Endothelial cell of umbilical vein (primary cell): ENCODE results near the gene CDC42EP3. TPM values are rescaled to one million over a fixed set of nuclear protein-coding genes. Genes with fewer than 3 reads are reported as not detected.

ENCODE experiments used
- BruUV-seq: library from RNA; stranded (reverse); fragments of 400-500 nt; replicated peaks from 2 replicates; lab custom pipeline; 2021; lab: Mats Ljungman, UMichigan
- CTCF ChIA-PET: fragments of 300-600, 350-600 bp; sonication (Branson Sonifier 250); formaldehyde crosslinking; loops from one replicate; lab custom pipeline; 2021; ENCODE audit warnings: antibody characterized with exemption, inconsistent platforms; lab: Charles Lee
- POLR2A ChIA-PET: fragments of 300-600, 350-600 bp; sonication (Branson Sonifier 250); formaldehyde crosslinking; loops from one replicate; lab custom pipeline; 2021; ENCODE audit warnings: antibody characterized with exemption, inconsistent platforms; lab: Charles Lee
- DNase-seq: peaks from one replicate; pipeline ENCODE4 v3.0.0-alpha.2; 2011; ENCODE audit warnings: low read depth, low spot score
- FAIRE-seq: peaks from 2 replicates; lab custom pipeline; 2011; peaks lifted over from hg19 to GRCh38; lab: Jason Lieb, UNC
- H2AFZ ChIP-seq: 2 replicates; pipeline ENCODE4 v1.6.0; 2012; ENCODE audit warnings: low read depth, low read length, control low read depth, inconsistent platforms
- H3K27ac ChIP-seq: 2 replicates; pipeline ENCODE4 v1.5.1; 2011; ENCODE audit warnings: low read depth, mild to moderate bottlenecking, control low read depth, low read length, moderate library complexity; ENCODE audit not compliant: insufficient read depth
- H3K27me3 ChIP-seq, 2 experiments: 2 replicates each; pipeline versions ENCODE4 v1.6.0 to v1.6.1; 2011; ENCODE audit warnings: low read length in 2 of 2, mixed read lengths in 1 of 2; ENCODE audit not compliant: control insufficient read depth in 2 of 2, insufficient read depth in 2 of 2
- H3K36me3 ChIP-seq, 2 experiments: 2 replicates in 1 of 2; 3 replicates in 1 of 2; pipeline ENCODE4 v1.5.1; 2011; ENCODE audit warnings: low read length in 2 of 2, mild to moderate bottlenecking in 1 of 2, moderate library complexity in 1 of 2; ENCODE audit not compliant: control insufficient read depth in 2 of 2, insufficient read depth in 2 of 2; ENCODE audit errors: extremely low read depth in 1 of 2
- H3K4me1 ChIP-seq: 3 replicates; pipeline ENCODE4 v1.5.1; 2011; ENCODE audit warnings: mild to moderate bottlenecking, low read length; ENCODE audit not compliant: control insufficient read depth, insufficient read depth; ENCODE audit errors: extremely low read depth
- H3K4me2 ChIP-seq: 2 replicates; pipeline ENCODE4 v1.6.1; 2011; ENCODE audit warnings: low read length, control low read depth, mixed read lengths; ENCODE audit not compliant: insufficient read depth
- H3K4me3 ChIP-seq, 3 experiments: fragments of 200-600 bp in 1 of 3; sonication (generic), shearing (Covaris generic) in 1 of 3; replicated peaks in 1 of 3; 2 replicates each; pipeline ENCODE4 v1.5.1; 2011 to 2016; ENCODE audit warnings: control low read depth in 3 of 3, low read length in 3 of 3, mild to moderate bottlenecking in 2 of 3, inconsistent platforms in 1 of 3, low read depth in 1 of 3, moderate library complexity in 1 of 3; ENCODE audit not compliant: insufficient read depth in 1 of 3
- H3K79me2 ChIP-seq: 2 replicates; pipeline ENCODE4 v1.6.0; 2012; ENCODE audit warnings: low read length, inconsistent platforms; ENCODE audit not compliant: control insufficient read depth, insufficient read depth
- H3K9ac ChIP-seq: replicated peaks from 2 replicates; pipeline ENCODE3; 2011; ENCODE audit warnings: low read length, control low read depth; ENCODE audit not compliant: insufficient read depth; ENCODE audit errors: extremely low read depth
- H3K9me1 ChIP-seq: replicated peaks from 3 replicates; pipeline ENCODE4 v1.6.0; 2011; ENCODE audit warnings: mild to moderate bottlenecking, low read length; ENCODE audit not compliant: control insufficient read depth, insufficient read depth; ENCODE audit errors: extremely low read depth
- H3K9me3 ChIP-seq: replicated peaks from 2 replicates; pipeline ENCODE4 v1.5.1; 2012; ENCODE audit warnings: low read length, inconsistent platforms; ENCODE audit not compliant: control insufficient read depth, insufficient read depth
- H4K20me1 ChIP-seq: replicated peaks from 2 replicates; pipeline ENCODE3; 2011; ENCODE audit warnings: mild to moderate bottlenecking, low read length; ENCODE audit not compliant: control insufficient read depth, insufficient read depth; ENCODE audit errors: extremely low read depth
- CTCF ChIP-seq, 2 donors: IDR thresholded peaks; 1 replicate in 1 of 2; 2 replicates in 1 of 2; pipeline ENCODE4 v1.5.1; 2011; ENCODE audit warnings: low read length in 2 of 2, mild to moderate bottlenecking in 2 of 2, moderate library complexity in 2 of 2, control low read depth in 1 of 2, inconsistent platforms in 1 of 2, low read depth in 1 of 2; ENCODE audit not compliant: insufficient read depth in 1 of 2; ENCODE audit errors: extremely low read depth in 1 of 2
- EZH2 ChIP-seq: IDR thresholded peaks from 2 replicates; pipeline ENCODE4 v1.6.1; 2012; ENCODE audit warnings: borderline replicate concordance, low read depth, mild to moderate bottlenecking, moderate library complexity, low read length, inconsistent platforms; ENCODE audit not compliant: severe bottlenecking
- FOS ChIP-seq: IDR thresholded peaks from 2 replicates; pipeline ENCODE4 v1.6.1; 2011; ENCODE audit warnings: mild to moderate bottlenecking, low read length, moderate library complexity, borderline replicate concordance; ENCODE audit not compliant: insufficient read depth
- GATA2 ChIP-seq: IDR thresholded peaks from 2 replicates; pipeline ENCODE4 v1.7.0; 2011; ENCODE audit warnings: low read depth, mild to moderate bottlenecking, moderate library complexity, mixed read lengths, low read length; ENCODE audit not compliant: insufficient read length, insufficient read depth
- JUN ChIP-seq: IDR thresholded peaks from 2 replicates; pipeline ENCODE4 v1.6.1; 2011; ENCODE audit warnings: borderline replicate concordance, low read depth; ENCODE audit not compliant: insufficient read length, insufficient read depth
- MAX ChIP-seq: IDR thresholded peaks from 2 replicates; pipeline ENCODE4 v1.6.1; 2011; ENCODE audit not compliant: insufficient read depth, insufficient read length
- MYC ChIP-seq: IDR thresholded peaks from one replicate; pipeline ENCODE4 v1.6.1; 2011; ENCODE audit warnings: mild to moderate bottlenecking, low read depth, low read length
- POLR2A ChIP-seq: IDR thresholded peaks from 2 replicates; pipeline ENCODE4 v1.6.1; 2012; ENCODE audit warnings: low read depth, mild to moderate bottlenecking, control low read depth, low read length
- POLR2AphosphoS5 ChIP-seq: IDR thresholded peaks from 2 replicates; pipeline ENCODE4 v1.6.1; 2012; ENCODE audit warnings: low read depth, mild to moderate bottlenecking, control low read depth, low read length, moderate library complexity; ENCODE audit not compliant: insufficient read depth
- dilution Hi-C: fragments of 300-500 bp; cut with MboI; formaldehyde crosslinking; loops from one replicate; pipeline ENCODE4 v1.15.0; 2019; ENCODE audit warnings: low sequenced_read_pairs; ENCODE audit not compliant: extremely low pct_ligation_motif_present
- intact Hi-C: fragments of 100-400 bp; cut with micrococcal nuclease; formaldehyde crosslinking; loops from one replicate; pipeline ENCODE4 v1.10.0; 2022
- polyA plus RNA-seq, 4 experiments: library from polyadenylated mRNA; depleted of rRNA in 3 of 4; stranded (reverse) in 3 of 4; unstranded in 1 of 4; fragments of >200 nt; gene quantifications; 2 replicates each; pipeline versions ENCODE4 v1.2.1 to v1.2.3, GENCODE V29; 2011 to 2012; ENCODE audit warnings: missing spikeins in 1 of 4
- total RNA-seq: library from RNA; stranded (reverse); gene quantifications from 2 replicates; pipeline ENCODE4 v1.2.3, GENCODE V29; 2021

Gene CDC42EP3
- total and polyA plus RNA-seq, 2 donors (not counting 3 experiments of a cell fraction or from before 2014, with no cell fraction given): 14.6 to 54.7 TPM

GRCh38 chr2:37633845-37634244, 37.6 kb downstream of the CDC42EP3 start:
- FAIRE-seq: no peak

GRCh38 chr2:37633234-37633633, 38.2 kb downstream of the CDC42EP3 start:
- DNase-seq (no peak), FAIRE-seq (peak; percentile 76)
- dilution Hi-C loops: no loop called here
- Histone ChIP-seq H3K36me3 (no peaks in the 10 kb centered on the region), H3K4me3 (no peak overlapping the region), H3K27me3 (no peaks in the 10 kb centered on the region), H3K27ac (no peak overlapping the region), H3K9me3 (no peaks in the 10 kb centered on the region), H4K20me1 (no peaks in the 10 kb centered on the region), H3K4me1 (peaks cover 19% of the 10 kb centered on the region), H3K9me1 (no peaks in the 10 kb centered on the region), H2AFZ (no peak overlapping the region), H3K9ac (no peak overlapping the region), H3K79me2 (no peaks in the 10 kb centered on the region), H3K4me2 (peak overlapping the region; percentile 42)
- intact Hi-C loops: no loop called here
- ChIA-PET CTCF (interaction anchor here (0.6 to 1.5 kb wide), 3 partner anchors 12 to 244 kb away, joined by 4 to 8 read pairs (median 5); no protein-coding TSS in a partner anchor), POLR2A (interaction anchor here (0.6 kb wide), 1 partner anchor 199 kb away, joined by 3 read pairs; no protein-coding TSS in a partner anchor)
- BruUV-seq: no TSS peak
- TF ChIP-seq CTCF (IDR thresholded peaks at IDR 0.05; ENCODE audit: extremely low read depth in 1 of 2, insufficient read depth in 1 of 2, low read depth in 1 of 2, low read length in 2 of 2) (no peak), EZH2 (no peak), GATA2 (peak; percentile 92), FOS (peak; percentile 57), POLR2A (no peak), MYC (no peak), JUN (no peak), POLR2AphosphoS5 (peak; percentile 48), MAX (no peak)

More at GRCh38 chr2:37633845-37634244, 37.6 kb downstream of the CDC42EP3 start:
- H3K27ac ChIP-seq: no peak overlapping the region
- dilution Hi-C loops (no loop called here), intact Hi-C loops (no loop called here)
- no peak for DNase-seq
- TF ChIP-seq GATA2: no peak
- TF ChIP-seq FOS: no peak
- no peaks in the 10 kb centered on the region for H3K27me3 ChIP-seq
- BruUV-seq: no TSS peak
- no peak overlapping the region for H3K9ac ChIP-seq
- CTCF ChIA-PET: interaction anchor here (0.6 kb wide), 1 partner anchor 44 kb away, joined by 3 read pairs; no protein-coding TSS in a partner anchor
- no peaks in the 10 kb centered on the region for H4K20me1 ChIP-seq
- POLR2A ChIA-PET: no interaction called here
- H2AFZ ChIP-seq: no peak overlapping the region
- no peak overlapping the region for H3K4me2 ChIP-seq
- H3K9me1 ChIP-seq: no peaks in the 10 kb centered on the region
- no peaks in the 10 kb centered on the region for H3K36me3 ChIP-seq
- H3K79me2 ChIP-seq: no peaks in the 10 kb centered on the region
- peaks cover 19% of the 10 kb centered on the region for H3K4me1 ChIP-seq
- H3K9me3 ChIP-seq: no peaks in the 10 kb centered on the region
- H3K4me3 ChIP-seq: no peak overlapping the region
